HPDE6-E6E7 (cell line): Measurements from ENCODE around the gene CHMP4A.
"Not testable (repeated sequence)": the region's sequence is repeated elsewhere in the genome, so short reads cannot be mapped to it uniquely, and the experiment has no call there.

Experiments used
- DNase-seq: peaks from one replicate; pipeline ENCODE4 v3.0.0; 2011; ENCODE audit warnings: missing footprints; ENCODE audit errors: extremely low spot score

Gene CHMP4A

GRCh38 chr14:24246765-24247212 is 33.5 kb upstream of the CHMP4A start:
- no peak for DNase-seq

- DNase-seq: not testable (repeated sequence)
Measured at GRCh38 chr14:24245350-24245749, 32.1 kb upstream of the CHMP4A start.

- DNase-seq: no peak
Measured at GRCh38 chr14:24243336-24243836, 30.1 kb upstream of the CHMP4A start.

- peak; percentile 96 for DNase-seq
Measured at GRCh38 chr14:24241829-24242443, 28.6 kb upstream of the CHMP4A start.

GRCh38 chr14:24240110-24240918 is 27.0 kb upstream of the CHMP4A start:
- no peak for DNase-seq

GRCh38 chr14:24238527-24239037 is 25.3 kb upstream of the CHMP4A start:
- no peak for DNase-seq

- peak; percentile 49 for DNase-seq
Measured at GRCh38 chr14:24238123-24238522, 24.8 kb upstream of the CHMP4A start.

- DNase-seq: no peak
Measured at GRCh38 chr14:24237463-24237955, 24.2 kb upstream of the CHMP4A start.

GRCh38 chr14:24236689-24237462 is 23.6 kb upstream of the CHMP4A start:
- DNase-seq: no peak

- no peak for DNase-seq
Measured at GRCh38 chr14:24235804-24236688, 22.8 kb upstream of the CHMP4A start.

- no peak for DNase-seq
Measured at GRCh38 chr14:24234095-24235005, 21.1 kb upstream of the CHMP4A start.

- no peak for DNase-seq
Measured at GRCh38 chr14:24233538-24233866, 20.2 kb upstream of the CHMP4A start.

GRCh38 chr14:24232645-24233537 is 19.6 kb upstream of the CHMP4A start, which contains the start of gene GMPR2:
Gene GMPR2 (plus strand): TSS chr14:24232929. CDS start chr14:24233254, 325 bp downstream.
- DNase-seq: no peak

- peak; percentile 95 for DNase-seq
Measured at GRCh38 chr14:24232121-24232644, 18.9 kb upstream of the CHMP4A start, which contains the start of gene NEDD8. Gene NEDD8 (minus strand): TSS chr14:24232367. CDS start chr14:24232267, 100 bp downstream.

GRCh38 chr14:24231263-24232120 is 18.2 kb upstream of the CHMP4A start:
- DNase-seq: no peak

- DNase-seq: no peak
Measured at GRCh38 chr14:24228902-24229301, 15.6 kb upstream of the CHMP4A start.

- DNase-seq: no peak
Measured at GRCh38 chr14:24226473-24226872, 13.2 kb upstream of the CHMP4A start.
